ENCODE measurements around the gene SMPD3.

GRCh38 chr16:68380676-68381362, 67.5 kb downstream of the SMPD3 start:
- TF ChIP-seq, protein P1, sequence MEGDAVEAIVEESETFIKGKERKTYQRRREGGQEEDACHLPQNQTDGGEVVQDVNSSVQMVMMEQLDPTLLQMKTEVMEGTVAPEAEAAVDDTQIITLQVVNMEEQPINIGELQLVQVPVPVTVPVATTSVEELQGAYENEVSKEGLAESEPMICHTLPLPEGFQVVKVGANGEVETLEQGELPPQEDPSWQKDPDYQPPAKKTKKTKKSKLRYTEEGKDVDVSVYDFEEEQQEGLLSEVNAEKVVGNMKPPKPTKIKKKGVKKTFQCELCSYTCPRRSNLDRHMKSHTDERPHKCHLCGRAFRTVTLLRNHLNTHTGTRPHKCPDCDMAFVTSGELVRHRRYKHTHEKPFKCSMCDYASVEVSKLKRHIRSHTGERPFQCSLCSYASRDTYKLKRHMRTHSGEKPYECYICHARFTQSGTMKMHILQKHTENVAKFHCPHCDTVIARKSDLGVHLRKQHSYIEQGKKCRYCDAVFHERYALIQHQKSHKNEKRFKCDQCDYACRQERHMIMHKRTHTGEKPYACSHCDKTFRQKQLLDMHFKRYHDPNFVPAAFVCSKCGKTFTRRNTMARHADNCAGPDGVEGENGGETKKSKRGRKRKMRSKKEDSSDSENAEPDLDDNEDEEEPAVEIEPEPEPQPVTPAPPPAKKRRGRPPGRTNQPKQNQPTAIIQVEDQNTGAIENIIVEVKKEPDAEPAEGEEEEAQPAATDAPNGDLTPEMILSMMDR (conservative IDR thresholded peaks at IDR 0.05; ENCODE audit: low read depth, low read length) = no peak
- TF ChIP-seq EZH2 (IDR thresholded peaks at IDR 0.05; ENCODE audit: borderline replicate concordance, low read depth, low read length, poor library complexity, severe bottlenecking) = no peak
